Measurements from ENCODE around the gene INHBE.

GRCh38 chr12:57456145-57456700 is 1.1 kb downstream of the INHBE start:
- no peak for TF ChIP-seq REST (IDR thresholded peaks at IDR 0.05; ENCODE audit: borderline replicate concordance)
- no peak for TF ChIP-seq RAD21 (conservative IDR thresholded peaks at IDR 0.05)
- no peak for TF ChIP-seq MXI1 (conservative IDR thresholded peaks at IDR 0.05; ENCODE audit: poor library complexity, severe bottlenecking)
- TF ChIP-seq CTCF (IDR thresholded peaks at IDR 0.05; ENCODE audit: poor library complexity, severe bottlenecking) = peak; percentile 58
- TF ChIP-seq EZH2 (IDR thresholded peaks at IDR 0.05; ENCODE audit: borderline replicate concordance, insufficient read depth, low read length, poor library complexity, severe bottlenecking) = no peak
- no peak for TF ChIP-seq TAF1 (IDR thresholded peaks at IDR 0.05; ENCODE audit: low read depth)

Data from neural cell (in vitro differentiated cells).